Activated effector memory CD4-positive, alpha-beta T cell treated with Interleukin-2 at 50 U/mL for 16 hours (primary cell): ENCODE results near the gene ARID3A.
"Not testable (repeated sequence)": the region's sequence is repeated elsewhere in the genome, so short reads cannot be mapped to it uniquely, and the experiment has no call there.

Experiments used
- DNase-seq: peaks from one replicate; pipeline ENCODE4 v3.0.0-alpha.2; 2020

The ARID3A gene

DNA sequence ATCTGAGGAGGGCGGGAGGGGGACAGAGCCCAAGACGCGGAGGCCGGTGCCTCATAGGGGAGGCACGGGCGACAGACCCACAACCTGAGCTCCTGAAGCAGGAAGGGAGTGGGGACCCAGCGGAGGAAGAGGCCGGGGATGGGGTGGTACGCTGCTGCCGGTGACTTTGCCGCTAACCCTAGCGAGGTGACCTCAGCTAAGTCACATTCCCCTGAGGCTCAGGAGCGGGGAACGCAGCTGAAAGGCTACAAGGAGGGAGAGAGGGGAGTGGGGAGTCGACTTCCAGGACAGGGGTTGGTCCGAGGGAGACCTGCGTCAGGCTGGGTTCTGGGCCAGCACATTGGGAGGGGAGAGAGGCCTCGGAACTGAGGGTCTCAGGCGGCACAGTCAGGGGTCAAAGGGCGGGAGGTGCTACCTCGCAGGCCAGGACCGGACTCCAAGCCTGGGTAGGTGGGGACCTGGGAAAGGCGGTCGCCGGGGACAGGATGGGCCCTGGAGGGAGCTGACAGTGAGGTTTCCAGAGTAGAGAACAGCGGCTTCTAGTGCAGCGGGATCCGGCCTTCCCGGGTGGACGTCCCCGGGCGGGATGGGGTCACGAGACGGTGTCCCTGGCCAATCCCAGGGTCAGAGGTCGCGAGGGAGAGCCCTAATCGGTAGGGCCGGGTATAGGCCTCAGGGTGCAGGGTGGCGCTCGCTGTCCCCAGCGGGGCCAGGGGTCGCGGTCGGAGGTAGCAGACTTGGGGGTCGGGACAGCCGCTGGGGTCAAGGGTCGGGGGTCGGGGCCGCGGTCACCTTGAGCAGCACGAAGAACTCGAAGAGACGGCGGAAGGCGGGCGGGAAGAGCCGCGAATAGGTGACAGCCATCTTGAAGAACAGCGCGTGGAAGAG, 94.4 kb downstream of the ARID3A start:
- DNase-seq: no peak

GRCh38 chr19:1020868-1021425, 95.1 kb downstream of the ARID3A start, which contains the start of gene TMEM259:
Gene TMEM259 (minus strand): TSS chr19:1021123. CDS start chr19:1020996, 127 bp downstream.
- DNase-seq: peak; percentile 96

DNA sequence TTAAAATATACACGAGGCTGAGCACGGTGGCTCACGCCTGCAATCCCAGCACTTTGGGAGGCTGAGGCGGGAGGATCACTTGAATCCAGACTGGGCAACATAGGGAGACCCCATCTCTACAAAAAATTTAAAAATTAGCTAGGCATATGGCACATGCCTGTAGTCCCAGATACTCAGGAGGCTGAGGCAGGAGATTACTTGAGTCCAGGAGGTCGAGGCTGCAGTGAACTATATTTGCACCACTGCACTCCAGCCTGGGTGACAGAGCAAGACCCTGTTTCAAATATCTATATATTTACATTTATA, 98.0 kb downstream of the ARID3A start:
- DNase-seq: not testable (repeated sequence)

GRCh38 chr19:1025080-1025479, 99.2 kb downstream of the ARID3A start:
- not testable (repeated sequence) for DNase-seq
